ENCODE measurements around the gene CELA2A. TPM values are rescaled to one million over a fixed set of nuclear protein-coding genes. Genes with fewer than 3 reads are reported as not detected.
"Not testable (repeated sequence)": the region's sequence is repeated elsewhere in the genome, so short reads cannot be mapped to it uniquely, and the experiment has no call there.

CELA2A gene
- total and polyA plus RNA-seq, 12 donors: 0.97 to 45.4 (median 9.8) TPM

- peak overlapping the region in 1 of 5 donors; percentile 91 for H3K27ac ChIP-seq
- no peaks in the 10 kb centered on the region for H3K27me3 ChIP-seq
- no peak overlapping the region for H3K4me3 ChIP-seq
- peaks cover 0 to 8% of the 10 kb centered on the region in 2 donors for H3K36me3 ChIP-seq (replicated peaks in 1 of 2)
- H3K9me3 ChIP-seq (replicated peaks in 1 of 3): no peaks in the 10 kb centered on the region
- intact Hi-C loops (cut with DNase I): loop anchor here in 1 of 2 donors (5.0 kb wide), 1 partner anchor 105 kb away; no protein-coding TSS in a partner anchor
- TF ChIP-seq POLR2A (IDR thresholded peaks at IDR 0.05): no peak
- no peak for TF ChIP-seq CTCF (IDR thresholded peaks at IDR 0.05)
- 61 to 69% (median 67%) methylated on average over 8 to 9 of the region's 9 CpGs for WGBS, 4 donors
- DNase-seq: peak in 2 of 7 donors; percentile 35 to 43
- peaks cover 4 to 17% of the 10 kb centered on the region in 2 donors for H3K4me1 ChIP-seq (replicated peaks in 1 of 2)
These were observed 24.2 kb upstream of the CELA2A start for GRCh38 chr1:15432324-15432723.

GRCh38 chr1:15433471-15433870 is 23.1 kb upstream of the CELA2A start:
- intact Hi-C loops (cut with DNase I): loop anchor here in 1 of 2 donors (5.0 kb wide), 1 partner anchor 106 kb away; no protein-coding TSS in a partner anchor
- Histone ChIP-seq H3K9me3 (replicated peaks in 1 of 3) (no peaks in the 10 kb centered on the region), H3K4me1 (replicated peaks in 1 of 2) (peaks cover 0 to 12% of the 10 kb centered on the region in 2 donors), H3K36me3 (replicated peaks in 1 of 2) (no peaks in the 10 kb centered on the region), H3K4me3 (no peak overlapping the region), H3K27me3 (no peaks in the 10 kb centered on the region), H3K27ac (no peak overlapping the region)
- 42 to 75% (median 69%) methylated on average over 8 to 9 of the region's 9 CpGs for WGBS, 4 donors
- DNase-seq: peak in 1 of 7 donors; percentile 17
- TF ChIP-seq CTCF (IDR thresholded peaks at IDR 0.05) (no peak), POLR2A (IDR thresholded peaks at IDR 0.05) (no peak)

GRCh38 chr1:15434739-15435138 is 21.8 kb upstream of the CELA2A start:
- H3K27me3 ChIP-seq; H3K36me3 ChIP-seq (replicated peaks in 1 of 2); H3K4me1 ChIP-seq (replicated peaks in 1 of 2); H3K27ac ChIP-seq; H3K4me3 ChIP-seq; H3K9me3 ChIP-seq (replicated peaks in 1 of 3): not testable (repeated sequence)
- intact Hi-C loops (cut with DNase I): loop anchor here in 1 of 2 donors (5.0 kb wide), 1 partner anchor 107 kb away; no protein-coding TSS in a partner anchor
- WGBS, 4 donors: 58 to 68% (median 60%) methylated on average over 8 of the region's 8 CpGs
- peak in 1 of 7 donors; percentile 49 for DNase-seq

GRCh38 chr1:15435239-15436077 is 21.1 kb upstream of the CELA2A start:
- 87 to 96% (median 93%) methylated on average over 17 of the region's 17 CpGs for WGBS, 4 donors
- Histone ChIP-seq H3K4me1 (replicated peaks in 1 of 2) (peaks cover 0 to 4% of the 10 kb centered on the region in 2 donors), H3K9me3 (replicated peaks in 1 of 3) (no peaks in the 10 kb centered on the region), H3K27ac (no peak overlapping the region), H3K27me3 (no peaks in the 10 kb centered on the region), H3K36me3 (replicated peaks in 1 of 2) (no peaks in the 10 kb centered on the region), H3K4me3 (no peak overlapping the region)
- TF ChIP-seq CTCF (IDR thresholded peaks at IDR 0.05) (no peak), POLR2A (IDR thresholded peaks at IDR 0.05) (no peak)
- intact Hi-C loops (cut with DNase I): no loop called here
- no peak for DNase-seq

Measured in adrenal gland (tissue), 12 donors.